AG10803 (cell line): ENCODE data around the gene INPP5K.

Source experiments
- DNase-seq: peaks from one replicate; pipeline ENCODE4 v3.0.0; 2010; ENCODE audit warnings: low read depth
- H3K4me3 ChIP-seq: 2 replicates; pipeline ENCODE4 v1.5.1; 2011; ENCODE audit warnings: mild to moderate bottlenecking, low read length, control low read depth
- TF ChIP-seq, protein P1 (sequence below): conservative IDR thresholded peaks from 2 replicates; pipeline ENCODE4 v1.5.1; 2011; ENCODE audit warnings: mild to moderate bottlenecking, low read length, control low read depth, inconsistent platforms

The INPP5K gene

DNA sequence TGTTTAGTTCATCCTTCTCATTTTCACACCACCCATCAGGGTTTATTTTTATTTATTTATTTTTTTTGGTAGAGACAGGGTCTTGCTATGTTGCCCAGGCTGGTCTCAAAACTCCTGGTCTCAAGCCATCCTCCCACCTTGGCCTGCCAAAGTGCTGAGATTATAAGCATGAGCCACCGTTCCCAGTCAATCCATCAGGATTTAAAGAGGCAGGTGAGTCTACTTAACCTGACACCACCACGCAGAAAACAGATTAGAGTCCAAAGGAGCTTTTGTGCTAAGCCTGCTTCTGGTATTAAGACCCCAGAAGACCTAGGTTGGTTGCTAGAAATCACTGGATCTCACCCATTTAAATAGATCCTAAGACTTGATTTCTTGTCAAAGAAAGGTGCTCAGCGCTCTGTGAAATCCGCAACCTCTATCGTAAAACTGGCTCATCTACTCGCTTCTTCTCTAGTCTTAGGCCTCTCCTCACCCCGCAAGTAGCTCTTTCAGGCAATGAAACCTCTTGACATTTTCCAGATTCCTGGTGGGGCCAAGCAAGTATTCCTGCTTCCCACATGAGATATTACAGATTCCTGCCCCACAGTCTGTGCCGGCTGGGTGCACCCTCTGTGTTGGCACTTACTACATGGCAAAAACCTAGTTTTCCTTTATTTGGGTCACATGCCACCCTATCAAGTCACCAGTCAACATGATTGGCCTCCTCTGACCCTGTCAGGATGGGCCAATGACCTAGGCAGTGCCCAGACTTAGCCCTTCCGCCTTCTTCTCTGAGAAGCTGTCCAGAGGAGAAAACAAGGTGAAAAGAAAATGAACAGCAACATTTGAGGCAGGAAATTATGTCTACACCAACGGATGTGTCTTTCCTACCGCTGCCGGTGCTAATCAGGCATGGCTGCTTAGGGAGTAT, 37.2 kb upstream of the INPP5K start:
- TF ChIP-seq, protein P1, sequence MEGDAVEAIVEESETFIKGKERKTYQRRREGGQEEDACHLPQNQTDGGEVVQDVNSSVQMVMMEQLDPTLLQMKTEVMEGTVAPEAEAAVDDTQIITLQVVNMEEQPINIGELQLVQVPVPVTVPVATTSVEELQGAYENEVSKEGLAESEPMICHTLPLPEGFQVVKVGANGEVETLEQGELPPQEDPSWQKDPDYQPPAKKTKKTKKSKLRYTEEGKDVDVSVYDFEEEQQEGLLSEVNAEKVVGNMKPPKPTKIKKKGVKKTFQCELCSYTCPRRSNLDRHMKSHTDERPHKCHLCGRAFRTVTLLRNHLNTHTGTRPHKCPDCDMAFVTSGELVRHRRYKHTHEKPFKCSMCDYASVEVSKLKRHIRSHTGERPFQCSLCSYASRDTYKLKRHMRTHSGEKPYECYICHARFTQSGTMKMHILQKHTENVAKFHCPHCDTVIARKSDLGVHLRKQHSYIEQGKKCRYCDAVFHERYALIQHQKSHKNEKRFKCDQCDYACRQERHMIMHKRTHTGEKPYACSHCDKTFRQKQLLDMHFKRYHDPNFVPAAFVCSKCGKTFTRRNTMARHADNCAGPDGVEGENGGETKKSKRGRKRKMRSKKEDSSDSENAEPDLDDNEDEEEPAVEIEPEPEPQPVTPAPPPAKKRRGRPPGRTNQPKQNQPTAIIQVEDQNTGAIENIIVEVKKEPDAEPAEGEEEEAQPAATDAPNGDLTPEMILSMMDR, result no peak
- no peak for DNase-seq
- no peak overlapping the region for H3K4me3 ChIP-seq

DNA sequence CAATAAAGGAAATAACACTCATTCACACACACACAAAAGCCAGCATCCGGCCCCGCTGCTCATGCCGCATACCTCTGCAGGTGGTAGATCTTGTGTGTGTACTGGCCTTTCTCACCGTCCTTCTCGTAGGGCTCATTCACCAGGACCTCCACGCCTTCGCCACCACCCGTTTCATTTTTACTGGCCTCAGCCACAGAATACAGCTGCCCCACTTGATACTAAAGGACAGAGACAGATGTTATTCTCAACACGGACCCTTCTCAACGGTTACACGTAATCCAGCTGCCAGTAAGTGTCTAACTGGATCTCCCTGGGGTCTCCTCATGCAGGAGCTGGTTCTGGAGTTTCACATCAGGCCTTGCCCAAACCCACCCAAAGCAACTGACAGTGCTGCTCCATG, 36.5 kb upstream of the INPP5K start:
- DNase-seq, result no peak
- TF ChIP-seq, protein P1, result no peak
- H3K4me3 ChIP-seq, result no peak overlapping the region

DNA sequence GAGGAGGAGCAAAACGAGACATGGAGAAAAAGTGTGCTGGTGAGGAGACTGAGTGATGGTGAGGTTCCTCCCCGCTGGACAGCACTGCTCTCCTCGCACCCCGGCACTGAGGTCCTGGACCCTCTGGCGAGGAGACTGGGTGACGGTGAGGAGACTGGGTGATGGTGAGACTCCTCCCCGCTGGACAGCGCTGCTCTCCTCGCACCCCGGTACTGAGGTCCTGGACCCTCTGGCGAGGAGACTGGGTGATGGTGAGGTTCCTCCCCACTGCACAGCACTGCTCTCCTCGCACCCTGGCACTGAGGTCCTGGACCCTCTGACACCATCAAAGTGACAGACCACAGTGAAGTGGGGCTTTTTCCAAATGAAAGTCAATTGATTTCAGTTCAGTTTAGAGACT, 35.3 kb upstream of the INPP5K start:
- no peak overlapping the region for H3K4me3 ChIP-seq
- DNase-seq, result no peak
- TF ChIP-seq, protein P1, result no peak

DNA sequence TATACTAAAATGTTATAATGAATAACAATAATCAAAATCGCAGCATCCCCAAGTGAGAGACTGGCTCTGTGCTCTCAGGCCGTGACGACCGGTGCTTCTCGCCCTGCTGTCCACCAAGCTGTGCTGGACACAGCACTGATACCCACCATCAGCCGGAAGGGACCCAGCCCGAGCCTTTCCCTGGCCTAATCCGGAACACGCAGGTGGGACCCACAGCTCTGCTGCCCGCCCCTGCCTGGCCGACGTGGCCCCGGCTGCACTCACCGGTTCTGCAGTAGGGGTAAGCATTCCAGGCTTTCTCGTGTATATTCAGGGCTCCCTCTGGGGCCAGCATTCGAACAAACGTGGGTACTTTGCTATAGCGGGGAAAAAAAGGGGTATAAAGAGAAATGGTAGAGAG, 31.6 kb upstream of the INPP5K start:
- DNase-seq, result no peak
- H3K4me3 ChIP-seq, result no peak overlapping the region

DNA sequence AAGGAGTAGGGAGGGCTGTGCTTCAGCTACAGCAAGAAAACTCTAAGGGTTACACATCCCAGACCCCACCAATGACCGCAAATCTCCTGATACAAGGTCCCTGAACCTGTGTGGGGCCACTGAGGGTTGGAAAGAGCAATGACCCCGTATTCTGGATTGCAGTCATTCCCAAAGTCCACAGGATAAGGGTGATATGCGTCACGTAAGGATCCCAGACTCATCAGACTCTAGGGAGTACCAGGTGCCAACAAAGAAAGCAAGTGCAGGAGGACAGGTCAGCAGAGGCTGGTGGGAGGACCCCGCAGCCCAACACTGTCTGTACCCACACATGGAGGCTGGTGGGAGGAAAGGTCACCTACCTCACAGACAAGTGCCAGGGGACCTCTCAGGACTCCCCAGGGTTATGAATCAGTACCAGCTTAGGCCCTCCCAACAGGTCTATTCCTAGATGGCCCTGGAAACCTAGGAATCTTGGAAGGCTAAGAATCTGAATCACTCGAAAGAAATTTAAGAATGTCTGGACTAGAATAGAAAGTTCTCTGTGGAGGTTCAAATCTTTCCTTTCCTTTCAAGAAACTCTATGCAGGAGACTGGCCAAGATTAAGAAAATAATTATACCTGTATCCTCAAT, 30.0 kb upstream of the INPP5K start:
- DNase-seq, result peak; percentile 19
- TF ChIP-seq, protein P1, result no peak
- H3K4me3 ChIP-seq, result no peak overlapping the region

More for the DNA sequence above, 31.6 kb upstream of the INPP5K start:
- TF ChIP-seq, protein P1, result no peak

DNA sequence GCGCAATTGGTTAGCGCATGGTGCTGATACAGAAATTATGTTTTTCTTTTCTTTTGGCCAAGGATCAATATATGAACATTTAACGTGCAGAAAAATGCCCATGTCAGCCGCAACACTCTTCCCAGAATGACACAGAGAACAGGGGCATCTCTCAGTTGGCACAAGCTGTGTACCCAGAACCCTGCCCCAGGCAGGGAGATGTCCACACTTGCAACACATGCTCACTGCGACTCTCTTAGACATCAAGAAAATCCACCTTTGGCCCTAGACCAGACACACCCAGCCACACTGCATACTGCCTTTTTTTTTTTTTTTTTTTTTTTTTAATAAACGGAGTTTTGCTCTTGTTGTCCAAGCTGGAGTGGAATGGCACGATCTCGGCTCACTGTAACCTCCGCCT, 29.2 kb upstream of the INPP5K start:
- no peak for DNase-seq
- TF ChIP-seq, protein P1, result no peak
- H3K4me3 ChIP-seq, result no peak overlapping the region

DNA sequence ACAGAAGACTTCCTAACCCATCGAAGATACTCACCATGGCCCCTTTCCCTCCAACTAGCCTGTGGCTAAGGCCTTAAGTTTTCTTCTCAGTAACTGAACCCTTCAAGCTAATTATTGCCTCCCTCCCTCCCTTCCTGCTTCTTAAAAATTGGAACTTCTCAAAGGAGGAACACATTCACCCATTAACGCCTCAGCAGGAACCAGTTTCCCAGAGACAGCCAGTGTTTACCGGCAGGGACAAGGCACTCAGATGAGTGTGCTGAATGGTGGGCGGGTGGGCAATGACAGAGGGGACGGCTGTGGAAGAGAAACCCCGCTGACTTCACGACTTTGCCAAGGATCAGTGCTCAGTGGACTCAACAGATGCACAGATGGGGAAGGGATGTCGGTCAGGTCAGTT, 25.9 kb upstream of the INPP5K start:
- no peak overlapping the region for H3K4me3 ChIP-seq
- DNase-seq, result no peak
- TF ChIP-seq, protein P1, result no peak
